ENCODE data around the gene SLAIN1.
"Not testable (repeated sequence)": the region's sequence is repeated elsewhere in the genome, so short reads cannot be mapped to it uniquely, and the experiment has no call there.

The SLAIN1 gene

DNA sequence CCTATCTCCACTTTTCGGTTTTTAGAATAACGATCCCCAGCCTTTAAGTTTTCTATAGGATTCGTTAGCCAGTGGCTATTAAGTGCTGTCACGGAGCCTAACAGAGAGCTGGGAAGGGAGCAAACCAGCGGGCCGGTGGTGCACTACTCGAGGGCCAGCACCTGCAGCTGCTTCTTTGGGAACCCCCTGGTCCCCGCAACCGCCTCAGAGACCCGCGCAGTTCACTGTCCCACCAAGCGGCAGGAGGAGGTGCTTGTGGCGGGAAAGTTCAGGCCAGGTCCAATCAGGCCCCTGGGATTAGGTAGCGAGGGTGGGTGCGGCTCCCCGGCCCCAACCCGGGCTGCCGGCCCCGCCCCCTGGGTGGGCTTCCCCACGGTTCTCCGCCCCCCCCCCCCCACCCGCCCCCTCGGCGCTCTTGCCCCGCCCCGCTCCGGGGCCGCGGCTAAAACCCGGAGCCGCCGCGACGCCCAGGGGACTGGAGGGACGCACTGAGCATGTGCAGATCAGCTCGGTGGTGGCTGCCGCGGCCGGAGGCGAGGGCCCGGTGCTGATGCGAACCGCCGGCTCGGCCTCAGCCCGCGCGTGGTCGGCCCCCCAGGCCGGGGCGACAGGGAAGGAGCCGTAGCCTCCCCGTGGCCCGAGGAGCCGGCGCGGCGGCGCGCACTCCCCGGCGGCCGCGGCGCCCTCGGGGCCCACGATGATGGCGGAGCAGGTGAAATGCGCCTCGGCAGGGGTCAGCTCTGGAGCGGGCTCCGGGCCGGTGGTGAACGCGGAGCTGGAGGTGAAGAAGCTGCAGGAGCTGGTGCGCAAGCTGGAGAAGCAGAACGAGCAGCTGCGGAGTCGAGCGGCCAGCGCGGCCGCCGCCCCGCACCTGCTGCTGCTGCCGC, at the start of gene SLAIN1:
Gene SLAIN1, plus strand, starts transcription at position 471 of the 887 bp plus-strand sequence. Its CDS starts 227 bp downstream, at position 698.
- H3K9me3 ChIP-seq (ENCODE audit: insufficient read depth, low read length), result no peaks in the 10 kb centered on the region
- DNase-seq (ENCODE audit: low read depth, low spot score), result peak; percentile 60
- TF ChIP-seq ZNF274 (IDR thresholded peaks at IDR 0.05; ENCODE audit: low read depth, low read length), result no peak
- TF ChIP-seq YY1 (IDR thresholded peaks at IDR 0.05; ENCODE audit: insufficient read depth, insufficient read length), result no peak
- TF ChIP-seq SUZ12 (IDR thresholded peaks at IDR 0.05; ENCODE audit: extremely low read depth, insufficient read depth, insufficient read length), result no peak
- H3K27me3 ChIP-seq (ENCODE audit: insufficient read depth, insufficient read length), result peaks cover 31% of the 10 kb centered on the region
- H3K4me3 ChIP-seq (ENCODE audit: insufficient read length, low read depth), result peak within 1 kb of the TSS; percentile 77
- H3K4me1 ChIP-seq (ENCODE audit: insufficient read depth, insufficient read length), result no peaks in the 10 kb centered on the region
- peak within 1 kb of the TSS; percentile 67 for H3K9ac ChIP-seq (ENCODE audit: insufficient read length, low read depth)
- no peaks in the 10 kb centered on the region for H3K36me3 ChIP-seq (ENCODE audit: insufficient read depth, insufficient read length, low read length)

DNA sequence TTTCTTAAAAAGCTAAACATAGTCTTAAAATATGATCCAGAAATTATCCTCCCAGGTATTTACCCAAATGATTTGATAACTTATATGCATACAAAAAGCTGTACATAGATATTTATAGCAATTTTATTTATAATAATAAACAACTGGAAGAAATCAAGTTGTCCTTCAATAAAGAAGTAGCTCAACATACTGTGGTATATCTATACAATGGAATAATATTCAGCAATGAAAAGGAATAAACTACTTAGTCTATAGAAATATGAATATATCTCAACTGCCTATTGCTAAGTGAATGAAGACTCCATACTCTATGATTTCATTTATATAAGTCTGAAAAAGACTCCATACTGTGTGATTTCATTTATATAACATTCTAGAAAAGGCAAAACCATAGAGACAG, 47.1 kb upstream of the SLAIN1 start:
- H3K9ac ChIP-seq (ENCODE audit: insufficient read length, low read depth), result no peak overlapping the region
- H3K4me3 ChIP-seq (ENCODE audit: insufficient read length, low read depth), result no peak overlapping the region
- H3K36me3 ChIP-seq (ENCODE audit: insufficient read depth, insufficient read length, low read length), result no peaks in the 10 kb centered on the region
- H3K4me1 ChIP-seq (ENCODE audit: insufficient read depth, insufficient read length), result no peaks in the 10 kb centered on the region
- no peak for TF ChIP-seq ZNF274 (IDR thresholded peaks at IDR 0.05; ENCODE audit: low read depth, low read length)
- no peaks in the 10 kb centered on the region for H3K27me3 ChIP-seq (ENCODE audit: insufficient read depth, insufficient read length)
- no peaks in the 10 kb centered on the region for H3K9me3 ChIP-seq (ENCODE audit: insufficient read depth, low read length)
- no peak for DNase-seq (ENCODE audit: low read depth, low spot score)

DNA sequence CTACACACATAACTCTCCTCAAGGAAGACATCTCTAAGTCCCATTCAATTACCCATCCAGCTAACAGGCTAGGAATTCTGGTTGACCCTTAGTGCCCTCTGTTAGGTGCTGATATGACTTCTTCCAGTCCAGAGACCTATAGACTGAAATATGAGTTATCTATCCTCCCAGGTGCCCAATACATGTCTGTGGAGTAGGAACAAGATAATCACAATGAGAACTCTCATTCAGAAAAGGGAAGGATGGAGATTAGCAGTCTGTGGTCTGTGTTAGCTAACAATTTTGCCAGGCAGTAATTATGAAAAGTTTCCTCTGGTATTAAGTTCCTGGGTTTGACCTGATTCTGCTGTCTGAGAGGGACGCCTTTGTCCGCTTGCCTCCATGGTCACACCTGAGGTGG, 44.2 kb upstream of the SLAIN1 start:
- H3K27me3 ChIP-seq (ENCODE audit: insufficient read depth, insufficient read length), result no peaks in the 10 kb centered on the region
- no peak overlapping the region for H3K4me3 ChIP-seq (ENCODE audit: insufficient read length, low read depth)

DNA sequence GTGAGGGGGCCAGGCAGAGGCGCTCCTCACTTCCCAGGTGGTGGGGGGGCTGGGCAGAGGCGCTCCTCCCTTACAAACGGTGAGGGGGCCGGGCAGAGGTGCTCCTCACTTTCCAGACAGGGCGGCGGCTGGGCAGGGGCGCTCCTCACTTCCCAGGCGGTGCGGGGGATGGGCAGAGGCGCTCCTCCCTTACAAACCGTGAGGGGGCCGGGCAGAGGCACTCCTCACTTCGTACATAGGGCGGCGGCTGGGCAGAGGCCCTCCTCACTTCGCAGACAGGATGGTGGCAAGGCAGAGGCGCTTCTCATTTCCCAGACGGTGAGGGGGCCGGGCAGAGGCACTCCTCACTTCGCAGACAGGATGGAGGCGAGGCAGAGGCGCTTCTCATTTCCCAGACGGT, 37.5 kb upstream of the SLAIN1 start:
- not testable (repeated sequence) for H3K4me1 ChIP-seq (ENCODE audit: insufficient read depth, insufficient read length); H3K4me3 ChIP-seq (ENCODE audit: insufficient read length, low read depth); DNase-seq (ENCODE audit: low read depth, low spot score); H3K36me3 ChIP-seq (ENCODE audit: insufficient read depth, insufficient read length, low read length); H3K27me3 ChIP-seq (ENCODE audit: insufficient read depth, insufficient read length); H3K9ac ChIP-seq (ENCODE audit: insufficient read length, low read depth); H3K9me3 ChIP-seq (ENCODE audit: insufficient read depth, low read length)

More for the DNA sequence above, 44.2 kb upstream of the SLAIN1 start:
- H3K9me3 ChIP-seq (ENCODE audit: insufficient read depth, low read length), result no peaks in the 10 kb centered on the region
- no peak for DNase-seq (ENCODE audit: low read depth, low spot score)
- no peak overlapping the region for H3K9ac ChIP-seq (ENCODE audit: insufficient read length, low read depth)
- TF ChIP-seq YY1 (IDR thresholded peaks at IDR 0.05; ENCODE audit: insufficient read depth, insufficient read length) (no peak), ZNF274 (IDR thresholded peaks at IDR 0.05; ENCODE audit: low read depth, low read length) (no peak), SUZ12 (IDR thresholded peaks at IDR 0.05; ENCODE audit: extremely low read depth, insufficient read depth, insufficient read length) (no peak)
- no peaks in the 10 kb centered on the region for H3K36me3 ChIP-seq (ENCODE audit: insufficient read depth, insufficient read length, low read length)
- H3K4me1 ChIP-seq (ENCODE audit: insufficient read depth, insufficient read length), result no peaks in the 10 kb centered on the region

DNA sequence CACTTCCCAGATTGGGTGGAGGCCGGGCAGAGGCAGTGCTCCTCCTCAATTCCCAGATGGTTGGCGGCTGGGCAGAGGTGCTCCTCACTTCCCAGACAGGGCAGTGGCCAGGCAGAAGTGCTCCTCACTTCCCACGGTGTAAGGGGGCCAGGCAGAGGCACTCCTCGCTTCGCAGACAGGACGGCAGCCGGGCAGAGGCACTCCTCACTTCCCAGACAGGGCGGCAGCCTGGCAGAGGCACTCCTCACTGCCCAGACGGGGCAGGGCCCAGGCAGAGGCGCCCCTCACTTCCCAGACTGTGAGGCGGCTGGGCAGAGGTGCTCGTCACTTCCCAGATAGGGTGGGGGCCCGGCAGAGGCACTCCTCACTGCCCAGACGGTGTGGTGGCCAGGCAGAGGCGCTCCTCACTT, 36.6 kb upstream of the SLAIN1 start:
- Histone ChIP-seq H3K9me3 (ENCODE audit: insufficient read depth, low read length) (peaks cover 4% of the 10 kb centered on the region; the same call in 1 of the 2 replicates), H3K9ac (ENCODE audit: insufficient read length, low read depth) (no peak overlapping the region), H3K4me1 (ENCODE audit: insufficient read depth, insufficient read length) (no peaks in the 10 kb centered on the region), H3K4me3 (ENCODE audit: insufficient read length, low read depth) (no peak overlapping the region), H3K36me3 (ENCODE audit: insufficient read depth, insufficient read length, low read length) (no peaks in the 10 kb centered on the region), H3K27me3 (ENCODE audit: insufficient read depth, insufficient read length) (no peaks in the 10 kb centered on the region)
- TF ChIP-seq YY1 (IDR thresholded peaks at IDR 0.05; ENCODE audit: insufficient read depth, insufficient read length) (no peak), ZNF274 (IDR thresholded peaks at IDR 0.05; ENCODE audit: low read depth, low read length) (no peak), SUZ12 (IDR thresholded peaks at IDR 0.05; ENCODE audit: extremely low read depth, insufficient read depth, insufficient read length) (no peak)
- DNase-seq (ENCODE audit: low read depth, low spot score), result no peak

DNA sequence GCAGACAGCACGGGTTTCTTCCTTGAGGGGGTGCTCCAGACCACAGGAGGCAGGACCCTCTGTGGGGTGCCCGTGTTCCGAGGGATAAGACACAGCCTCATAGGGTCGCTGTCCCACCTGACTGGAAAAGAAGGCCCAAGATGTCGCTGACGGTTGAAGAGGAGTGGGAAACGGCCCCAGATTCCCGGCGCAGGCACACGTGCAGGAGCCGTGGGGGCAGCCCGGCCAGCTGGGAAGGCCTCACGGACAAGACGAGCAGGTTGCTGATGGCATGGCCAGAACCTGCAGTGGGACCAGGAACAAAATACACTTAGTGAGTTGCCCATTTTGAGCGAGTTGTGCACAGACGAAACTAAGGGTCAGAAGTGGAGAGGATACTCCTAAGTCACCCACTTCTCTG, 35.2 kb upstream of the SLAIN1 start:
- not testable (repeated sequence) for H3K4me3 ChIP-seq (ENCODE audit: insufficient read length, low read depth); H3K36me3 ChIP-seq (ENCODE audit: insufficient read depth, insufficient read length, low read length); H3K9me3 ChIP-seq (ENCODE audit: insufficient read depth, low read length); H3K27me3 ChIP-seq (ENCODE audit: insufficient read depth, insufficient read length); DNase-seq (ENCODE audit: low read depth, low spot score); H3K4me1 ChIP-seq (ENCODE audit: insufficient read depth, insufficient read length); H3K9ac ChIP-seq (ENCODE audit: insufficient read length, low read depth)

DNA sequence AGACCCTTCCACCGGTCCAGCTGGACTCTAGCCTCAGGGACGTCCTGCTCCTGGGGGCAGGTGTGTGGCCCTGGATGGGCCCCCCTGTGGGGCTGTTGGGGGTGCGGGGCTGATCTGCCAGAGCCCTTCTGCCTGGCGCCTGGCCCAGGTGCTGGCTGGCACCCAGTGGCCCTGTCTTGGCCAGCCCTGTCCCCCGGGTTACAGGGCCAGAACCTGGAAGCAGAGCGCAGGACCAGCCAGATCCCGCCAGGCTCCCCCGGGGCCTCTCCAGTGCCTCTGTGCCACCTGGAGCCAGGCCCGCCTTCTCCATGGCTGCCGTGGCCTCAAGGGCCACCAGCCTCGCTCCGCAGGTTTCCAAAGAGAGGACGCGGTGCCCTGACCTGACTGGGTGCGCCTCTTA, 34.7 kb upstream of the SLAIN1 start:
- H3K27me3 ChIP-seq (ENCODE audit: insufficient read depth, insufficient read length); H3K36me3 ChIP-seq (ENCODE audit: insufficient read depth, insufficient read length, low read length); H3K9me3 ChIP-seq (ENCODE audit: insufficient read depth, low read length); DNase-seq (ENCODE audit: low read depth, low spot score); H3K4me1 ChIP-seq (ENCODE audit: insufficient read depth, insufficient read length); H3K9ac ChIP-seq (ENCODE audit: insufficient read length, low read depth); H3K4me3 ChIP-seq (ENCODE audit: insufficient read length, low read depth): not testable (repeated sequence)

DNA sequence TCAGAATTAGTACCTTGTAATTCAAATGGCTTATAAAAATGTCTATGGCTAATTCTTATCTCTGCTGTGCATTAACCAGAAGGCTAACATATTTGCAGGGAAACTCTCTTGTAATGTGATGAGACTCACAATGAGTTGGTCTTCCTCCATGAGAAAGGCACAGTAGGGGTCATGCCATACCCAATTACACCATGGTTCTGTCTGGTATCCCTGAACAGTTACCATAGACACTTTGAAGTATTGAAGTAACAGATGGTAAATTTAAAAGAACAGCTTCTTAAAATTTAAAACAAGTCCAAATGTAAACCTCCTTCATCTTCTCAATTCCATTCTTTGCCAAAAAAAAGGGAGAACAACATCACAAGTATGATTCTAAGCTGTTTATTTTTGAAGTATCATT, 22.6 kb upstream of the SLAIN1 start:
- Histone ChIP-seq H3K27me3 (ENCODE audit: insufficient read depth, insufficient read length) (no peaks in the 10 kb centered on the region), H3K36me3 (ENCODE audit: insufficient read depth, insufficient read length, low read length) (no peaks in the 10 kb centered on the region), H3K4me1 (ENCODE audit: insufficient read depth, insufficient read length) (no peaks in the 10 kb centered on the region), H3K4me3 (ENCODE audit: insufficient read length, low read depth) (no peak overlapping the region), H3K9ac (ENCODE audit: insufficient read length, low read depth) (no peak overlapping the region), H3K9me3 (ENCODE audit: insufficient read depth, low read length) (no peaks in the 10 kb centered on the region)
- no peak for DNase-seq (ENCODE audit: low read depth, low spot score)
- TF ChIP-seq YY1 (IDR thresholded peaks at IDR 0.05; ENCODE audit: insufficient read depth, insufficient read length), result no peak
